B cell (primary cell): Measurements from ENCODE around the gene PCDHAC1. TPM values are rescaled to one million over a fixed set of nuclear protein-coding genes. Genes with fewer than 3 reads are reported as not detected.

Experiments
- ATAC-seq: fragments of 200-7000 bp; cut with Tn5 transposase; one replicate; pipeline ENCODE4 v1.10.0; 2021; ENCODE audit warnings: low read depth, mild to moderate bottlenecking, moderate number of reproducible peaks, moderate library complexity
- CTCF ChIA-PET: fragments of 350-600 bp; sonication (Branson Sonifier 250); formaldehyde crosslinking; loops from one replicate; lab custom pipeline; 2021; ENCODE audit warnings: antibody characterized with exemption, inconsistent platforms; lab: Charles Lee
- POLR2A ChIA-PET: fragments of 350-600 bp; sonication (Branson Sonifier 250); formaldehyde crosslinking; loops from one replicate; lab custom pipeline; 2021; ENCODE audit warnings: antibody characterized with exemption; lab: Charles Lee
- DNase-seq: peaks from one replicate; pipeline ENCODE4 v3.0.0; 2013
- H2AFZ ChIP-seq: 2 replicates; pipeline ENCODE4 v1.6.1; 2012; ENCODE audit warnings: mild to moderate bottlenecking, low read depth, low read length; ENCODE audit not compliant: insufficient read depth, poor library complexity, severe bottlenecking
- H3K27ac ChIP-seq, 2 donors: 1 replicate in 1 of 2; 2 replicates in 1 of 2; pipeline ENCODE4 v1.5.1; 2012 to 2013; ENCODE audit warnings: low read length in 2 of 2, mild to moderate bottlenecking in 2 of 2, moderate library complexity in 1 of 2
- H3K27me3 ChIP-seq, 4 experiments: fragments of 200-600 bp in 1 of 4; sonication (generic) in 1 of 4; replicated peaks in 1 of 4; 1 replicate in 2 of 4; 2 replicates in 2 of 4; pipeline versions ENCODE4 v1.6.1 to v1.7.0; 2013 to 2016; ENCODE audit warnings: low read length in 3 of 4, mild to moderate bottlenecking in 2 of 4, mixed read lengths in 1 of 4, moderate library complexity in 1 of 4; ENCODE audit not compliant: insufficient read depth in 4 of 4, control insufficient read depth in 3 of 4; ENCODE audit errors: control extremely low read depth in 1 of 4
- H3K36me3 ChIP-seq, 2 experiments: replicated peaks in 1 of 2; 1 replicate in 1 of 2; 2 replicates in 1 of 2; pipeline versions ENCODE4 v1.6.1 to v1.7.1; 2013; ENCODE audit warnings: low read length in 1 of 2; ENCODE audit not compliant: insufficient read depth in 2 of 2, control insufficient read depth in 1 of 2; ENCODE audit errors: control extremely low read depth in 1 of 2, extremely low read depth in 1 of 2
- H3K4me1 ChIP-seq, 2 donors: fragments of 200-600 bp in 1 of 2; sonication (generic) in 1 of 2; 1 replicate in 1 of 2; 2 replicates in 1 of 2; pipeline versions ENCODE4 v1.5.1 to v1.6.1; 2013 to 2017; ENCODE audit warnings: low read length in 2 of 2; ENCODE audit not compliant: control insufficient read depth in 2 of 2, insufficient read depth in 2 of 2
- H3K4me2 ChIP-seq: replicated peaks from 2 replicates; pipeline ENCODE3; 2012; ENCODE audit warnings: mild to moderate bottlenecking, low read depth, low read length; ENCODE audit not compliant: poor library complexity, severe bottlenecking
- H3K4me3 ChIP-seq, 5 experiments: fragments of 200-600 bp in 1 of 5; sonication (generic) in 1 of 5; 1 replicate in 3 of 5; 2 replicates in 2 of 5; pipeline versions ENCODE4 v1.5.1 to v1.7.0; 2011 to 2016; ENCODE audit warnings: low read length in 4 of 5, mild to moderate bottlenecking in 4 of 5, low read depth in 2 of 5, control low read depth in 1 of 5, moderate library complexity in 1 of 5; ENCODE audit not compliant: insufficient read depth in 1 of 5; ENCODE audit errors: control extremely low read depth in 1 of 5, extremely low read depth in 1 of 5
- H3K79me2 ChIP-seq: fragments of 200-600 bp; sonication (generic); one replicate; pipeline ENCODE4 v1.6.0; 2016; ENCODE audit warnings: low read length; ENCODE audit not compliant: control insufficient read depth, insufficient read depth
- H3K9ac ChIP-seq: fragments of 200-600 bp; sonication (generic); 2 replicates; pipeline ENCODE4 v1.6.1; 2017; ENCODE audit warnings: mild to moderate bottlenecking, low read length, moderate library complexity
- H3K9me3 ChIP-seq, 3 donors: one replicate each; pipeline versions ENCODE4 v1.6.1 to v1.7.1; 2013; ENCODE audit warnings: low read length in 2 of 3; ENCODE audit not compliant: control insufficient read depth in 2 of 3, insufficient read depth in 1 of 3; ENCODE audit errors: control extremely low read depth in 1 of 3
- H4K20me1 ChIP-seq: 2 replicates; pipeline ENCODE4 v1.6.0; 2012; ENCODE audit warnings: mild to moderate bottlenecking, low read length; ENCODE audit not compliant: insufficient read depth, control insufficient read depth, poor library complexity, severe bottlenecking
- H3K27ac Mint-ChIP-seq: one replicate; pipeline ENCODE4 v1.8.0; 2021; ENCODE audit warnings: mixed read lengths
- H3K27me3 Mint-ChIP-seq: one replicate; pipeline ENCODE4 v1.8.0; 2021; ENCODE audit warnings: mixed read lengths
- H3K4me1 Mint-ChIP-seq: one replicate; pipeline ENCODE4 v1.8.0; 2021; ENCODE audit warnings: mixed read lengths
- H3K4me3 Mint-ChIP-seq: one replicate; pipeline ENCODE4 v1.8.0; 2021; ENCODE audit warnings: mixed read lengths
- H3K9me3 Mint-ChIP-seq: one replicate; pipeline ENCODE4 v1.8.0; 2022; ENCODE audit warnings: mixed read lengths; ENCODE audit not compliant: insufficient read depth
- EZH2 ChIP-seq: IDR thresholded peaks from 2 replicates; pipeline ENCODE4 v1.6.1; 2012; ENCODE audit warnings: borderline replicate concordance, low read depth, mild to moderate bottlenecking, moderate library complexity, low read length; ENCODE audit not compliant: insufficient read depth, poor library complexity, severe bottlenecking
- WGBS: methylation state at CpG from one replicate; pipeline ENCODE4 v1.1.5; 2013; ENCODE audit warnings: missing lambda C conversion rate; ENCODE audit not compliant: insufficient coverage; 5-methylcytosine and 5-hydroxymethylcytosine counted together
- intact Hi-C: fragments of 100-400 bp; cut with micrococcal nuclease; formaldehyde crosslinking; loops from one replicate; pipeline ENCODE4 v1.10.0; 2022
- polyA plus RNA-seq: library from polyadenylated mRNA; depleted of rRNA; stranded (reverse); fragments of >200 nt; gene quantifications from 2 replicates; pipeline ENCODE4 v1.2.3, GENCODE V29; 2012
- small RNA-seq: library from RNA; depleted of rRNA; stranded (forward); fragments of <200 nt; gene quantifications from one replicate; pipeline ENCODE3, GENCODE V24; 2012; ENCODE audit warnings: low replicate concordance, low read depth; ENCODE audit not compliant: insufficient read length
- total RNA-seq, 2 donors: library from RNA; stranded (reverse); fragments of 120-200 nt in 1 of 2; gene quantifications; 1 replicate in 1 of 2; 2 replicates in 1 of 2; pipeline versions ENCODE4 v1.2.3 to v1.2.4, GENCODE V29; 2013 to 2022
- TF ChIP-seq, protein P1 (sequence below): fragments of 200-600 bp; IDR thresholded peaks from one replicate; pipeline ENCODE4 v1.8.0; 2022; ENCODE audit warnings: antibody characterized with exemption, mild to moderate bottlenecking

The PCDHAC1 gene
- total and polyA plus RNA-seq, 2 donors (not counting 1 experiment from before 2014, with no cell fraction given), result not detected

DNA sequence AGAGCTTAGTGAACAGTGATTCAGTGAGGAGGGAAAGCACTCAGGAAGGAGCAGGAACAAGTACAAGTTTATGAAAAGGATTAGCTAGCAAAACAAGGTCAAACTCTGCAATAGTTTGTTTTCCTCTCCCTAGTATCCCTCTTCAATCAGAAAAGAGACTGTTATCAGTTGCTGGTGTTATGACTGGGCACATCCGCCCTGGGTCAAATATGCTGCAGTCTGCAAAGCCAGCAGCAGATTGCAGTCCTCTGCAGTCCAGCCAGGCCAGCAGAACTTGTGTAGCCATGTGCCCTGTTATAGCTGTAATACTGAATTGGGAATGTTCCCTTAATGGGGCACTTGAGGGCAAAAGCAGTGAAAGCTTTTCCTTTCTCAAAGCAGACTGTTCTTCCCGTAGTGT is 52.2 kb downstream of the PCDHAC1 start:
- Histone ChIP-seq H3K4me3 (no peak overlapping the region), H3K4me2 (no peak overlapping the region), H3K4me1 (no peaks in the 10 kb centered on the region), H3K27me3 (peaks cover 0 to 4% (median 0%) of the 10 kb centered on the region in 4 experiments), H3K27ac (no peak overlapping the region), H3K36me3 (no peaks in the 10 kb centered on the region), H3K9ac (no peak overlapping the region), H2AFZ (no peak overlapping the region), H4K20me1 (no peaks in the 10 kb centered on the region), H3K9me3 (no peaks in the 10 kb centered on the region), H3K79me2 (no peaks in the 10 kb centered on the region)
- TF ChIP-seq, protein P1, sequence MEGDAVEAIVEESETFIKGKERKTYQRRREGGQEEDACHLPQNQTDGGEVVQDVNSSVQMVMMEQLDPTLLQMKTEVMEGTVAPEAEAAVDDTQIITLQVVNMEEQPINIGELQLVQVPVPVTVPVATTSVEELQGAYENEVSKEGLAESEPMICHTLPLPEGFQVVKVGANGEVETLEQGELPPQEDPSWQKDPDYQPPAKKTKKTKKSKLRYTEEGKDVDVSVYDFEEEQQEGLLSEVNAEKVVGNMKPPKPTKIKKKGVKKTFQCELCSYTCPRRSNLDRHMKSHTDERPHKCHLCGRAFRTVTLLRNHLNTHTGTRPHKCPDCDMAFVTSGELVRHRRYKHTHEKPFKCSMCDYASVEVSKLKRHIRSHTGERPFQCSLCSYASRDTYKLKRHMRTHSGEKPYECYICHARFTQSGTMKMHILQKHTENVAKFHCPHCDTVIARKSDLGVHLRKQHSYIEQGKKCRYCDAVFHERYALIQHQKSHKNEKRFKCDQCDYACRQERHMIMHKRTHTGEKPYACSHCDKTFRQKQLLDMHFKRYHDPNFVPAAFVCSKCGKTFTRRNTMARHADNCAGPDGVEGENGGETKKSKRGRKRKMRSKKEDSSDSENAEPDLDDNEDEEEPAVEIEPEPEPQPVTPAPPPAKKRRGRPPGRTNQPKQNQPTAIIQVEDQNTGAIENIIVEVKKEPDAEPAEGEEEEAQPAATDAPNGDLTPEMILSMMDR, result no peak
- no peak for TF ChIP-seq EZH2
- ATAC-seq, result no peak
- CTCF ChIA-PET, result no interaction called here
- H3K27ac Mint-ChIP-seq, result no peak overlapping the region
- POLR2A ChIA-PET, result no interaction called here
- intact Hi-C loops, result no loop called here
- H3K9me3 Mint-ChIP-seq, result no peaks in the 10 kb centered on the region
- H3K27me3 Mint-ChIP-seq, result peaks cover 7% of the 10 kb centered on the region
- no peak overlapping the region for H3K4me3 Mint-ChIP-seq
- no peaks in the 10 kb centered on the region for H3K4me1 Mint-ChIP-seq
- WGBS, result 100% methylated on average over 1 of the region's 2 CpGs
- no peak for DNase-seq

DNA sequence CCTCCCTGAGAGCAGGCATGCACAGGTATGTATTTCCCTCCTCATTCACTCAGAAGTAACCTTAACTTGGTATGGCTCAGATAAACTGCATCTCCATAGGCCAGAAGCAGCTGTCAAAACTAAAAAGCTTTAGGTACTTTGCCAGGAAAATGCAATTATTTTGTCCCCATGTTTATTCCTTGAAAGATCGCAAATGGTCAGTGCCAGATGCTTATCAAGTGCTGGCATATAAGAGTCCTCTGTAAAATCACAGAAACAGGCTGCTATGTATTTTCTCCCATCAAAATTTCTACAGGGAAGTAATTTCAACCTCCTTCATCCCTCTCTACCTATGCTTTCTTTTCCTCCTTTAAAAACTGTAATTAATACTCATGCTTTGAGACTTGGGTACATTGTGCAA is 52.9 kb downstream of the PCDHAC1 start:
- H4K20me1 ChIP-seq, result no peaks in the 10 kb centered on the region
- H3K9me3 Mint-ChIP-seq, result no peaks in the 10 kb centered on the region

More for the DNA sequence above, 52.9 kb downstream of the PCDHAC1 start:
- H3K27ac ChIP-seq, result no peak overlapping the region
- ATAC-seq (no peak), DNase-seq (no peak)
- Mint-ChIP-seq H3K27me3 (peaks cover 7% of the 10 kb centered on the region), H3K4me3 (no peak overlapping the region), H3K4me1 (no peaks in the 10 kb centered on the region), H3K27ac (no peak overlapping the region)
- ChIA-PET POLR2A (no interaction called here), CTCF (no interaction called here)
- no peaks in the 10 kb centered on the region for H3K36me3 ChIP-seq
- TF ChIP-seq EZH2, result no peak
- TF ChIP-seq, protein P1, result no peak
- no peak overlapping the region for H3K9ac ChIP-seq
- no peaks in the 10 kb centered on the region for H3K4me1 ChIP-seq
- no peak overlapping the region for H3K4me2 ChIP-seq
- 93% methylated on average over 1 of the region's 1 CpG for WGBS
- no peaks in the 10 kb centered on the region for H3K79me2 ChIP-seq
- no peak overlapping the region for H3K4me3 ChIP-seq
- H2AFZ ChIP-seq, result no peak overlapping the region
- peaks cover 0 to 4% (median 0%) of the 10 kb centered on the region in 4 experiments for H3K27me3 ChIP-seq
- intact Hi-C loops, result no loop called here
- H3K9me3 ChIP-seq, result no peaks in the 10 kb centered on the region

Small RNA genes lying within 50 kb of the gene (small RNA-seq; reads per million reads assigned to genes)
- gene AC010223.1, result not detected

Other genes starting within 250 kb of the PCDHAC1 start
- 60.5 and 65.6 TPM in 2 replicates for gene HARS1, start 234.9 kb upstream of the PCDHAC1 start, total RNA-seq
- 32.6 and 46.1 TPM in 2 replicates for gene HARS1, start 234.9 kb upstream of the PCDHAC1 start, polyA plus RNA-seq
- gene HARS2, start 234.8 kb upstream of the PCDHAC1 start, total RNA-seq, result 65.1 and 68.0 TPM in 2 replicates
- 27.3 and 38.0 TPM in 2 replicates for gene HARS2, start 234.8 kb upstream of the PCDHAC1 start, polyA plus RNA-seq
- 55.7 and 55.8 TPM in 2 replicates for gene ZMAT2, start 225.9 kb upstream of the PCDHAC1 start, total RNA-seq
- 11.2 and 18.3 TPM in 2 replicates for gene ZMAT2, start 225.9 kb upstream of the PCDHAC1 start, polyA plus RNA-seq
- not detected in 2 replicates for gene PCDHA1, start 140.2 kb upstream of the PCDHAC1 start, total RNA-seq
- gene PCDHA1, start 140.2 kb upstream of the PCDHAC1 start, polyA plus RNA-seq, result not detected in 2 replicates
- not detected in 2 replicates for gene PCDHA2, start 131.4 kb upstream of the PCDHAC1 start, total RNA-seq
- not detected in 2 replicates for gene PCDHA2, start 131.4 kb upstream of the PCDHAC1 start, polyA plus RNA-seq
- gene PCDHA3, start 125.2 kb upstream of the PCDHAC1 start, total RNA-seq, result not detected in 2 replicates
- gene PCDHA3, start 125.2 kb upstream of the PCDHAC1 start, polyA plus RNA-seq, result not detected in 2 replicates
- not detected in 2 replicates for gene PCDHA4, start 119.2 kb upstream of the PCDHAC1 start, total RNA-seq
- not detected in 2 replicates for gene PCDHA4, start 119.2 kb upstream of the PCDHAC1 start, polyA plus RNA-seq
- not detected in 2 replicates for gene PCDHA5, start 104.7 kb upstream of the PCDHAC1 start, total RNA-seq
- gene PCDHA5, start 104.7 kb upstream of the PCDHAC1 start, polyA plus RNA-seq, result not detected in 2 replicates
- not detected in 2 replicates for gene PCDHA6, start 98.3 kb upstream of the PCDHAC1 start, total RNA-seq
- gene PCDHA6, start 98.3 kb upstream of the PCDHAC1 start, polyA plus RNA-seq, result not detected in 2 replicates
- gene PCDHA7, start 92.0 kb upstream of the PCDHAC1 start, total RNA-seq, result not detected in 2 replicates
- gene PCDHA7, start 92.0 kb upstream of the PCDHAC1 start, polyA plus RNA-seq, result 0.03 TPM in 1 of 2 replicates, not detected in the other
- gene PCDHA8, start 85.1 kb upstream of the PCDHAC1 start, total RNA-seq, result not detected in 2 replicates
- not detected in 2 replicates for gene PCDHA8, start 85.1 kb upstream of the PCDHAC1 start, polyA plus RNA-seq
- gene PCDHA9, start 77.9 kb upstream of the PCDHAC1 start, total RNA-seq, result not detected in 2 replicates
- not detected in 2 replicates for gene PCDHA9, start 77.9 kb upstream of the PCDHAC1 start, polyA plus RNA-seq
- not detected in 2 replicates for gene PCDHA10, start 70.4 kb upstream of the PCDHAC1 start, total RNA-seq
- not detected in 2 replicates for gene PCDHA10, start 70.4 kb upstream of the PCDHAC1 start, polyA plus RNA-seq
- not detected in 2 replicates for gene PCDHA11, start 57.3 kb upstream of the PCDHAC1 start, total RNA-seq
- not detected in 2 replicates for gene PCDHA11, start 57.3 kb upstream of the PCDHAC1 start, polyA plus RNA-seq
- gene PCDHA12, start 51.0 kb upstream of the PCDHAC1 start, total RNA-seq, result not detected in 2 replicates
- not detected in 2 replicates for gene PCDHA12, start 51.0 kb upstream of the PCDHAC1 start, polyA plus RNA-seq
- not detected in 2 replicates for gene PCDHA13, start 44.2 kb upstream of the PCDHAC1 start, total RNA-seq
- not detected in 2 replicates for gene PCDHA13, start 44.2 kb upstream of the PCDHAC1 start, polyA plus RNA-seq
- not detected in 2 replicates for gene PCDHAC2, start 40.2 kb downstream of the PCDHAC1 start, total RNA-seq
- gene PCDHAC2, start 40.2 kb downstream of the PCDHAC1 start, polyA plus RNA-seq, result not detected in 2 replicates
- gene PCDHB1, start 125.1 kb downstream of the PCDHAC1 start, total RNA-seq, result not detected in 2 replicates
- gene PCDHB1, start 125.1 kb downstream of the PCDHAC1 start, polyA plus RNA-seq, result not detected in 2 replicates
- not detected in 2 replicates for gene PCDHB2, start 168.3 kb downstream of the PCDHAC1 start, total RNA-seq
- gene PCDHB2, start 168.3 kb downstream of the PCDHAC1 start, polyA plus RNA-seq, result 0.07 TPM in 1 of 2 replicates, not detected in the other
- gene PCDHB3, start 174.2 kb downstream of the PCDHAC1 start, total RNA-seq, result not detected in 2 replicates
- gene PCDHB3, start 174.2 kb downstream of the PCDHAC1 start, polyA plus RNA-seq, result not detected in 2 replicates
- not detected in 2 replicates for gene PCDHB4, start 195.5 kb downstream of the PCDHAC1 start, total RNA-seq
- gene PCDHB4, start 195.5 kb downstream of the PCDHAC1 start, polyA plus RNA-seq, result not detected in 2 replicates
- not detected in 2 replicates for gene PCDHB5, start 208.9 kb downstream of the PCDHAC1 start, total RNA-seq
- gene PCDHB5, start 208.9 kb downstream of the PCDHAC1 start, polyA plus RNA-seq, result 0.06 TPM in 1 of 2 replicates, not detected in the other
- not detected in 2 replicates for gene PCDHB6, start 223.8 kb downstream of the PCDHAC1 start, total RNA-seq
- not detected in 2 replicates for gene PCDHB6, start 223.8 kb downstream of the PCDHAC1 start, polyA plus RNA-seq
- not detected in 2 replicates for gene PCDHB7, start 246.3 kb downstream of the PCDHAC1 start, total RNA-seq
- gene PCDHB7, start 246.3 kb downstream of the PCDHAC1 start, polyA plus RNA-seq, result not detected in 2 replicates